Stomach (tissue), 9 donors: Measurements from ENCODE around the gene C1orf141. TPM values are rescaled to one million over a fixed set of nuclear protein-coding genes. Genes with fewer than 3 reads are reported as not detected.

Source experiments
- DNase-seq, 2 donors: peaks; one replicate each; pipeline versions ENCODE4 v3.0.0 to v3.0.0-alpha.2; 2013 to 2019
- H3K27ac ChIP-seq, 5 donors: fragments of 200-600 bp in 4 of 5; sonication (generic) in 4 of 5; one replicate each; pipeline ENCODE4 v1.5.1; 2013 to 2019; ENCODE audit warnings: mild to moderate bottlenecking in 1 of 5, moderate library complexity in 1 of 5
- H3K27me3 ChIP-seq, 3 donors: fragments of 200-600 bp; sonication (generic); one replicate each; pipeline ENCODE4 v1.5.1; 2017 to 2019; ENCODE audit warnings: mixed run types in 1 of 3
- H3K36me3 ChIP-seq, 4 donors: fragments of 200-600 bp; sonication (generic); 1 replicate in 3 of 4; 2 replicates in 1 of 4; pipeline ENCODE4 v1.5.1; 2016 to 2019
- H3K4me1 ChIP-seq, 4 donors: fragments of 200-600 bp; sonication (generic); one replicate each; pipeline ENCODE4 v1.5.1; 2016 to 2019
- H3K4me3 ChIP-seq, 4 donors: fragments of 200-600 bp; sonication (generic) in 3 of 4; one replicate each; pipeline ENCODE4 v1.5.1; 2016 to 2019; ENCODE audit warnings: mild to moderate bottlenecking in 1 of 4
- H3K9me3 ChIP-seq, 4 donors: fragments of 200-600 bp; sonication (generic); one replicate each; pipeline ENCODE4 v1.5.1; 2016 to 2019
- EP300 ChIP-seq: sonication (generic); formaldehyde crosslinking; IDR thresholded peaks from one replicate; pipeline ENCODE4 v1.6.1; 2017; ENCODE audit warnings: antibody characterized with exemption
- POLR2A ChIP-seq, 4 donors: fragments of 450-650 bp; IDR thresholded peaks; one replicate each; pipeline ENCODE4 v1.6.1; 2016; ENCODE audit warnings: antibody characterized with exemption in 4 of 4, control low read depth in 2 of 4, mild to moderate bottlenecking in 1 of 4, moderate library complexity in 1 of 4
- POLR2AphosphoS5 ChIP-seq, 3 donors: sonication (generic); formaldehyde crosslinking; IDR thresholded peaks; one replicate each; pipeline ENCODE4 v1.6.1; 2016; ENCODE audit warnings: antibody characterized with exemption in 3 of 3
- WGBS, 5 donors: extraction: QIAGEN DNeasy Blood & Tissue Kit in 3 of 5; methylation state at CpG; one replicate each; pipeline versions ENCODE4 v1.1.5 to v1.1.7; 2013 to 2018; 5-methylcytosine and 5-hydroxymethylcytosine counted together
- intact Hi-C: fragments of 100-400 bp; cut with DNase I; formaldehyde crosslinking; loops from one replicate; pipeline ENCODE4 v1.15.1; 2023; ENCODE audit warnings: low total_unique reads
- polyA plus RNA-seq, 3 donors: library from polyadenylated mRNA; stranded (reverse); fragments of 200-250 nt; gene quantifications; one replicate each; pipeline ENCODE4 v1.2.3, GENCODE V29; 2013
- total RNA-seq, 5 donors: library from RNA; depleted of rRNA; stranded (reverse); fragments of >200 nt; gene quantifications; one replicate each; pipeline versions ENCODE4 v1.1.0 to v1.2.3, GENCODE V29; 2014 to 2016
- TF ChIP-seq, protein P1 (sequence below), 7 experiments: fragments of 450-650 bp in 4 of 7; fragments of 200-600 bp in 3 of 7; sonication (generic) in 3 of 7; IDR thresholded peaks; one replicate each; pipeline ENCODE4 v1.5.1; 2016 to 2019; ENCODE audit warnings: antibody characterized with exemption in 7 of 7, control low read depth in 2 of 7, mild to moderate bottlenecking in 1 of 7
- donor health status: healthy with polysubstance abuse.
- donor health status: Bipolar disorder and iron deficiency.
- donor health status: healthy.

C1orf141 gene
- total and polyA plus RNA-seq, 8 donors: not detected

GRCh38 chr1:67053785-67054772, 80.7 kb downstream of the C1orf141 start, which contains the start of gene SLC35D1:
Gene SLC35D1, minus strand, starts transcription at chr1:67054148. Its CDS starts 135 bp downstream, at chr1:67054013.
- intact Hi-C loops: loop anchor here (10.0 kb wide), 1 partner anchor 81 kb away; the partner anchor contains the start of gene C1orf141

DNA sequence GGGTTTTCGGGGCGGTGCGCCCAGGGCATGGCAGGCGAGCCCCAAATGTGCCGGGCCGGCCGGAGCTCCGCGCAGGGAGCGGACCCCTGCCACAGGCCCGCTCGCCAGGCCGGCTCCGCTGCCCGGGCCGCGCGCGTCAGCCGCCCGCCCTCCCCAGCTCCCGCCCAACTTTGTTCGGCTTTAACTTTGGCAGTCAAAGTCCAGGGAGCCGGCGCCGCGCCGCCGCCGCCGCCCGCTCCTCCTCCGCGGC, 81.3 kb downstream of the C1orf141 start:
- H3K27ac ChIP-seq: peak overlapping the region; percentile 95 to 99 (median 97)
- no peaks in the 10 kb centered on the region for H3K9me3 ChIP-seq
- no peaks in the 10 kb centered on the region for H3K27me3 ChIP-seq
- peaks cover 6 to 23% (median 14%) of the 10 kb centered on the region in 4 donors for H3K36me3 ChIP-seq
- peaks cover 16 to 40% (median 31%) of the 10 kb centered on the region in 4 donors for H3K4me1 ChIP-seq
- DNase-seq: peak; percentile 76 to 89
- intact Hi-C loops: loop anchor here (10.0 kb wide), 1 partner anchor 81 kb away; the partner anchor contains the start of gene C1orf141
- TF ChIP-seq, protein P1, sequence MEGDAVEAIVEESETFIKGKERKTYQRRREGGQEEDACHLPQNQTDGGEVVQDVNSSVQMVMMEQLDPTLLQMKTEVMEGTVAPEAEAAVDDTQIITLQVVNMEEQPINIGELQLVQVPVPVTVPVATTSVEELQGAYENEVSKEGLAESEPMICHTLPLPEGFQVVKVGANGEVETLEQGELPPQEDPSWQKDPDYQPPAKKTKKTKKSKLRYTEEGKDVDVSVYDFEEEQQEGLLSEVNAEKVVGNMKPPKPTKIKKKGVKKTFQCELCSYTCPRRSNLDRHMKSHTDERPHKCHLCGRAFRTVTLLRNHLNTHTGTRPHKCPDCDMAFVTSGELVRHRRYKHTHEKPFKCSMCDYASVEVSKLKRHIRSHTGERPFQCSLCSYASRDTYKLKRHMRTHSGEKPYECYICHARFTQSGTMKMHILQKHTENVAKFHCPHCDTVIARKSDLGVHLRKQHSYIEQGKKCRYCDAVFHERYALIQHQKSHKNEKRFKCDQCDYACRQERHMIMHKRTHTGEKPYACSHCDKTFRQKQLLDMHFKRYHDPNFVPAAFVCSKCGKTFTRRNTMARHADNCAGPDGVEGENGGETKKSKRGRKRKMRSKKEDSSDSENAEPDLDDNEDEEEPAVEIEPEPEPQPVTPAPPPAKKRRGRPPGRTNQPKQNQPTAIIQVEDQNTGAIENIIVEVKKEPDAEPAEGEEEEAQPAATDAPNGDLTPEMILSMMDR (IDR thresholded peaks at IDR 0.05): no peak
- TF ChIP-seq POLR2AphosphoS5 (IDR thresholded peaks at IDR 0.05) (no peak), POLR2A (IDR thresholded peaks at IDR 0.05) (no peak), EP300 (no peak)
- H3K4me3 ChIP-seq: peak overlapping the region; percentile 73 to 85 (median 76)
- 0 to 2% (median 1%) methylated on average over 9 to 34 of the region's 34 CpGs; no CpG with 5 or more reads in 1 of the 5 donors for WGBS, 5 donors

More at GRCh38 chr1:67053785-67054772, 80.7 kb downstream of the C1orf141 start, which contains the start of gene SLC35D1:
- DNase-seq: peak; percentile 69 to 93
- WGBS, 5 donors: 1 to 2% (median 1%) methylated on average over 37 to 73 of the region's 73 CpGs
- H3K4me3 ChIP-seq: peak within 1 kb of the TSS; percentile 73 to 85 (median 76)
- TF ChIP-seq POLR2A (IDR thresholded peaks at IDR 0.05) (peak in 1 of 4 donors; percentile 28), EP300 (peak; percentile 8), POLR2AphosphoS5 (IDR thresholded peaks at IDR 0.05) (peak in 2 of 3 donors; percentile 58)
- TF ChIP-seq, protein P1 (IDR thresholded peaks at IDR 0.05): no peak
- no peaks in the 10 kb centered on the region for H3K27me3 ChIP-seq
- peak within 1 kb of the TSS; percentile 95 to 99 (median 97) for H3K27ac ChIP-seq
- H3K9me3 ChIP-seq: no peaks in the 10 kb centered on the region
- peaks cover 0 to 16% (median 8%) of the 10 kb centered on the region in 4 donors for H3K36me3 ChIP-seq
- peaks cover 16 to 41% (median 30%) of the 10 kb centered on the region in 4 donors for H3K4me1 ChIP-seq

DNA sequence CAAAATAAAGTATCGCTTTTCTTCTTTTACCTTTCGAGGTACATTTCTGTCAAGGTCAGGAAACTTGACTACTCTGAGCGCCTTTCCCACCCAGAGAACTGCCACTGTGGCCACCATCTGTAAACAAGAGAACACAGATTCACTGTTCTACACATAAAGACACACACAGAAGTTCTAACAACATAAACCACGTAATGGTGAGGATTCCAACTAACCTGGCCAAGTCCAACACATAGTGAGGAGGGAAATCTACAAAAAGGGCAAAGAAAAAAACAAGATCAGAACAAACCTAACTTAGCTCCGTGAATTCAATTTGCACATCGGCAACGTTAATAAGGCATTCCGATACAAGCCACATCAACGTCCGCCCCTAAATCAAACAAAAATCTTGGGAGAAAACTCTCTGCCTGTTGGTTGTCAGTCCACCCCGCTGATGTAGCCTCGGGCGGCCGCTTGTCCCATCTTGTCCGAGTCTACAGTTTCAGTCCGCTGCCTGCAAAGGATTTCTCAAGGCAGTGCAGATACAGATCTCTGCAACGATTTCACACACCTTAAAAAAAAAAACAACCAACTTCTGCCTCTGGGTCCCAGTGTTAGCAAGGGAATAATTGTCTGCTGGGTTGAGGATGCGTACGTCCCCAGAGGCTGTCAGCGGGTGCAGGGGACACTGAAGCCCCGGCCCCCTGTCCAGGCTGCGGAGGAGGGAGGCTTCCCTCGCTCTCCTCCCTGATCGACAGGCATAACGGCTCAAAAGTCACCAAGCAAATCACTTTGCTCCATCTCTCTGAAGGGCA, 81.8 kb downstream of the C1orf141 start:
- Histone ChIP-seq H3K4me3 (peak overlapping the region; percentile 73 to 85 (median 76)), H3K4me1 (peaks cover 16 to 43% (median 30%) of the 10 kb centered on the region in 4 donors), H3K27ac (peak overlapping the region; percentile 95 to 99 (median 97)), H3K9me3 (no peaks in the 10 kb centered on the region), H3K27me3 (no peaks in the 10 kb centered on the region), H3K36me3 (peaks cover 8 to 27% (median 19%) of the 10 kb centered on the region in 4 donors)
- WGBS, 5 donors: 1 to 3% (median 2%) methylated on average over 17 to 25 of the region's 25 CpGs
- intact Hi-C loops: loop anchor here (10.0 kb wide), 1 partner anchor 82 kb away; the partner anchor contains the start of gene C1orf141
- TF ChIP-seq POLR2AphosphoS5 (IDR thresholded peaks at IDR 0.05): no peak
- TF ChIP-seq, protein P1 (IDR thresholded peaks at IDR 0.05): no peak
- peak; percentile 40 to 65 for DNase-seq

GRCh38 chr1:67051196-67051595, 83.6 kb downstream of the C1orf141 start:
- Histone ChIP-seq H3K36me3 (peaks cover 8 to 44% (median 36%) of the 10 kb centered on the region in 4 donors), H3K9me3 (no peaks in the 10 kb centered on the region), H3K4me3 (no peak overlapping the region), H3K27me3 (no peaks in the 10 kb centered on the region), H3K27ac (peak overlapping the region in 1 of 5 donors; percentile 10), H3K4me1 (peaks cover 16 to 46% (median 29%) of the 10 kb centered on the region in 4 donors)
- no peak for DNase-seq
- WGBS, 5 donors: 33 to 50% (median 36%) methylated on average over 4 of the region's 4 CpGs
- intact Hi-C loops: loop anchor here (10.0 kb wide), 1 partner anchor 84 kb away; the partner anchor contains the start of gene C1orf141
- TF ChIP-seq, protein P1 (IDR thresholded peaks at IDR 0.05): no peak
- TF ChIP-seq EP300 (no peak), POLR2A (IDR thresholded peaks at IDR 0.05) (no peak), POLR2AphosphoS5 (IDR thresholded peaks at IDR 0.05) (no peak)
